CD4-positive, alpha-beta T cell (primary cell): ENCODE data around the gene CALCR. TPM values are rescaled to one million over a fixed set of nuclear protein-coding genes. Genes with fewer than 3 reads are reported as not detected.

Experiments used
- ATAC-seq: fragments of 200-7000 bp; cut with Tn5 transposase; one replicate; pipeline ENCODE4 v1.10.0; 2022; ENCODE audit warnings: mild to moderate bottlenecking; ENCODE audit not compliant: poor library complexity
- CTCF ChIA-PET: fragments of 350-600 bp; sonication (Branson Sonifier 250); formaldehyde crosslinking; loops from one replicate; lab custom pipeline; 2021; ENCODE audit warnings: antibody characterized with exemption, inconsistent platforms; lab: Charles Lee
- POLR2A ChIA-PET: fragments of 350-600 bp; sonication (Branson Sonifier 250); formaldehyde crosslinking; loops from one replicate; lab custom pipeline; 2021; ENCODE audit warnings: antibody characterized with exemption, inconsistent platforms; lab: Charles Lee
- DNase-seq, 14 experiments: peaks; one replicate each; pipeline ENCODE4 v3.0.0-alpha.2; 2013 to 2020; ENCODE audit warnings: mixed read lengths in 2 of 14
- H3K27ac ChIP-seq, 2 donors: one replicate each; pipeline versions ENCODE4 v1.5.1 to v1.7.0; 2013; ENCODE audit warnings: low read length in 2 of 2, low read depth in 1 of 2, mild to moderate bottlenecking in 1 of 2
- H3K27me3 ChIP-seq, 2 experiments: 1 replicate in 1 of 2; 2 replicates in 1 of 2; pipeline versions ENCODE4 v1.6.1 to v1.7.0; 2013; ENCODE audit warnings: low read length in 2 of 2, control low read depth in 1 of 2, mild to moderate bottlenecking in 1 of 2, moderate library complexity in 1 of 2; ENCODE audit not compliant: insufficient read depth in 2 of 2, control insufficient read depth in 1 of 2
- H3K36me3 ChIP-seq: one replicate; pipeline ENCODE4 v1.6.1; 2013; ENCODE audit warnings: low read length, control low read depth; ENCODE audit not compliant: insufficient read depth
- H3K4me1 ChIP-seq: one replicate; pipeline ENCODE4 v1.6.1; 2013; ENCODE audit warnings: low read length, control low read depth; ENCODE audit not compliant: insufficient read depth
- H3K4me3 ChIP-seq: one replicate; pipeline ENCODE4 v1.5.1; 2013; ENCODE audit warnings: mild to moderate bottlenecking, low read length, moderate library complexity
- H3K9me3 ChIP-seq, 2 experiments: 1 replicate in 1 of 2; 2 replicates in 1 of 2; pipeline versions ENCODE4 v1.6.1 to v1.7.0; 2013; ENCODE audit warnings: low read length in 2 of 2, mild to moderate bottlenecking in 2 of 2, control low read depth in 1 of 2, moderate library complexity in 1 of 2; ENCODE audit not compliant: control insufficient read depth in 1 of 2, insufficient read depth in 1 of 2
- H3K27ac Mint-ChIP-seq: one replicate; pipeline ENCODE4 v1.8.0; 2020; ENCODE audit warnings: mixed read lengths
- H3K27me3 Mint-ChIP-seq: one replicate; pipeline ENCODE4 v1.8.0; 2021; ENCODE audit warnings: mixed read lengths
- H3K36me3 Mint-ChIP-seq: one replicate; pipeline ENCODE4 v1.8.0; 2021; ENCODE audit warnings: low read depth, mixed read lengths
- H3K4me1 Mint-ChIP-seq: one replicate; pipeline ENCODE4 v1.8.0; 2021; ENCODE audit warnings: low read depth, mixed read lengths
- H3K4me3 Mint-ChIP-seq: one replicate; pipeline ENCODE4 v1.8.0; 2020; ENCODE audit warnings: mild to moderate bottlenecking, mixed read lengths
- H3K9me3 Mint-ChIP-seq: one replicate; pipeline ENCODE4 v1.8.0; 2020; ENCODE audit warnings: mixed read lengths
- CTCF ChIP-seq: fragments of 200-600 bp; IDR thresholded peaks from one replicate; pipeline ENCODE4 v1.8.0; 2022; ENCODE audit warnings: antibody characterized with exemption, mild to moderate bottlenecking
- intact Hi-C, 2 experiments: fragments of 100-400 bp; cut with DNase I in 1 of 2; cut with micrococcal nuclease in 1 of 2; formaldehyde crosslinking; loops; one replicate each; pipeline versions ENCODE4 v1.15.1 to v1.9.0; 2023 to 2025; cut with DNase I, micrococcal nuclease
- total RNA-seq, 174 experiments: library from RNA in 2 of 174; stranded (reverse) in 2 of 174; gene quantifications; one replicate each; pipeline ENCODE4 v1.2.3 and lab custom pipeline; 2021 to 2026

Gene CALCR
- total RNA-seq, 2 experiments from 2014 or later, result not detected

GRCh38 chr7:93442478-93443224, 131.9 kb downstream of the CALCR start:
- H3K27me3 Mint-ChIP-seq, result no peaks in the 10 kb centered on the region
- no peaks in the 10 kb centered on the region for H3K4me1 ChIP-seq
- intact Hi-C loops, result loop anchor here in 1 of 2 experiments (5.0 kb wide), 1 partner anchor 645 kb away; no protein-coding TSS in a partner anchor
- no peaks in the 10 kb centered on the region for H3K4me1 Mint-ChIP-seq
- ChIA-PET POLR2A (no interaction called here), CTCF (interaction anchor here (0.8 kb wide), 1 partner anchor 1804 kb away, joined by 3 read pairs; no protein-coding TSS in a partner anchor)
- ATAC-seq (peak; percentile 44), DNase-seq (peak in 8 of 14 experiments; percentile 0 to 46 (median 24))
- no peak overlapping the region for H3K4me3 ChIP-seq
- no peaks in the 10 kb centered on the region for H3K27me3 ChIP-seq
- no peak overlapping the region for H3K4me3 Mint-ChIP-seq
- H3K27ac ChIP-seq, result no peak overlapping the region
- no peaks in the 10 kb centered on the region for H3K9me3 ChIP-seq
- no peaks in the 10 kb centered on the region for H3K36me3 ChIP-seq
- no peak overlapping the region for H3K27ac Mint-ChIP-seq
- no peaks in the 10 kb centered on the region for H3K9me3 Mint-ChIP-seq
- H3K36me3 Mint-ChIP-seq, result no peaks in the 10 kb centered on the region
- TF ChIP-seq CTCF, result peak; percentile 34

- H3K4me3 Mint-ChIP-seq, result no peak overlapping the region
- Histone ChIP-seq H3K4me3 (no peak overlapping the region), H3K36me3 (no peaks in the 10 kb centered on the region), H3K4me1 (no peaks in the 10 kb centered on the region), H3K9me3 (no peaks in the 10 kb centered on the region), H3K27me3 (no peaks in the 10 kb centered on the region), H3K27ac (no peak overlapping the region)
- ATAC-seq (no peak), DNase-seq (no peak)
- H3K27ac Mint-ChIP-seq, result no peak overlapping the region
- ChIA-PET POLR2A (no interaction called here), CTCF (no interaction called here)
- intact Hi-C loops, result no loop called here
- H3K27me3 Mint-ChIP-seq, result peaks cover 7% of the 10 kb centered on the region
- no peaks in the 10 kb centered on the region for H3K9me3 Mint-ChIP-seq
- H3K4me1 Mint-ChIP-seq, result no peaks in the 10 kb centered on the region
- TF ChIP-seq CTCF, result no peak
- H3K36me3 Mint-ChIP-seq, result no peaks in the 10 kb centered on the region
Measured at GRCh38 chr7:93435791-93436190, 138.7 kb downstream of the CALCR start.

GRCh38 chr7:93432130-93432529, 142.4 kb downstream of the CALCR start:
- H3K36me3 Mint-ChIP-seq, result no peaks in the 10 kb centered on the region
- no peak overlapping the region for H3K4me3 Mint-ChIP-seq
- ATAC-seq, result no peak
- H3K27ac Mint-ChIP-seq, result no peak overlapping the region
- no peak for DNase-seq
- ChIA-PET CTCF (no interaction called here), POLR2A (no interaction called here)
- Histone ChIP-seq H3K27me3 (no peaks in the 10 kb centered on the region), H3K36me3 (no peaks in the 10 kb centered on the region), H3K4me3 (no peak overlapping the region), H3K9me3 (no peaks in the 10 kb centered on the region), H3K27ac (no peak overlapping the region), H3K4me1 (no peaks in the 10 kb centered on the region)
- intact Hi-C loops, result no loop called here
- H3K9me3 Mint-ChIP-seq, result no peaks in the 10 kb centered on the region
- peaks cover 8% of the 10 kb centered on the region for H3K27me3 Mint-ChIP-seq
- TF ChIP-seq CTCF, result no peak
- H3K4me1 Mint-ChIP-seq, result no peaks in the 10 kb centered on the region
